Tibial nerve (tissue), 4 donors: ENCODE data around the gene WTAP.

ENCODE experiments used
- CTCF ChIP-seq, 5 experiments: fragments of 200-600 bp in 3 of 5; fragments of 450-650 bp in 2 of 5; sonication (generic) in 3 of 5; IDR thresholded peaks; one replicate each; pipeline ENCODE4 v1.5.1; 2016 to 2019; ENCODE audit warnings: antibody characterized with exemption in 5 of 5, mild to moderate bottlenecking in 3 of 5, moderate library complexity in 2 of 5
- EP300 ChIP-seq, 2 donors: sonication (generic); formaldehyde crosslinking; IDR thresholded peaks; one replicate each; pipeline ENCODE4 v1.6.1; 2017; ENCODE audit warnings: antibody characterized with exemption in 2 of 2, mild to moderate bottlenecking in 1 of 2
- POLR2A ChIP-seq, 2 donors: fragments of 450-650 bp; IDR thresholded peaks; one replicate each; pipeline ENCODE4 v1.6.1; 2017; ENCODE audit warnings: antibody characterized with exemption in 2 of 2, mild to moderate bottlenecking in 2 of 2, moderate library complexity in 2 of 2

GRCh38 chr6:159691963-159692287 lies 35.4 kb upstream of the WTAP start:
- no peak for TF ChIP-seq EP300 (IDR thresholded peaks at IDR 0.05)
- TF ChIP-seq CTCF (IDR thresholded peaks at IDR 0.05), result no peak
- TF ChIP-seq POLR2A (IDR thresholded peaks at IDR 0.05), result no peak
